SK-N-SH treated with all-trans-retinoic acid at 6 μM for 48 hours (cell line): ENCODE data around the gene PPP1R10.

Source experiments
- ATAC-seq: fragments of 200-7000 bp; cut with Tn5 transposase; 3 replicates; pipeline ENCODE4 v1.9.1; 2020; ENCODE audit warnings: mild to moderate bottlenecking, moderate library complexity
- ARNTL ChIP-seq: fragments of 450-650 bp; formaldehyde crosslinking; IDR thresholded peaks from 2 replicates; pipeline ENCODE4 v1.5.0; 2020; ENCODE audit warnings: low read depth, mild to moderate bottlenecking, moderate library complexity, borderline replicate concordance
- BACH2 ChIP-seq: fragments of 250-450 bp; sonication (Bioruptor Pico); IDR thresholded peaks from 2 replicates; pipeline ENCODE4 v1.9.0; 2021; ENCODE audit warnings: mild to moderate bottlenecking, borderline replicate concordance
- CSDC2 ChIP-seq: fragments of 250-450 bp; sonication (Bioruptor Pico); IDR thresholded peaks from 2 replicates; pipeline ENCODE4 v1.5.0; 2020; ENCODE audit warnings: mild to moderate bottlenecking, moderate library complexity
- CSRNP3 ChIP-seq: fragments of 250-450 bp; sonication (Bioruptor Pico); IDR thresholded peaks from 2 replicates; pipeline ENCODE4 v1.5.1; 2021; ENCODE audit warnings: mild to moderate bottlenecking, moderate library complexity
- ESRRG ChIP-seq: fragments of 250-450 bp; sonication (Bioruptor Pico); IDR thresholded peaks from 2 replicates; pipeline ENCODE4 v1.6.1; 2021; ENCODE audit warnings: mild to moderate bottlenecking
- GLIS3 ChIP-seq: fragments of 250-450 bp; sonication (Bioruptor Pico); IDR thresholded peaks from 2 replicates; pipeline ENCODE4 v1.5.0; 2020; ENCODE audit warnings: mild to moderate bottlenecking, moderate library complexity
- ISL1 ChIP-seq: fragments of 250-450 bp; sonication (Bioruptor Pico); IDR thresholded peaks from 2 replicates; pipeline ENCODE4 v2.1.2; 2022; ENCODE audit warnings: mild to moderate bottlenecking, moderate library complexity
- OSR1 ChIP-seq: fragments of 250-450 bp; sonication (Bioruptor Pico); IDR thresholded peaks from 2 replicates; pipeline ENCODE4 v1.8.0; 2022; ENCODE audit warnings: moderate library complexity, mild to moderate bottlenecking, inconsistent platforms
- PATZ1 ChIP-seq: fragments of 250-450 bp; sonication (Bioruptor Pico); IDR thresholded peaks from 2 replicates; pipeline ENCODE4 v1.8.0; 2020; ENCODE audit warnings: mild to moderate bottlenecking, moderate library complexity, borderline replicate concordance
- POU6F1 ChIP-seq: fragments of 250-450 bp; sonication (Bioruptor Pico); IDR thresholded peaks from 2 replicates; pipeline ENCODE4 v1.8.0; 2021; ENCODE audit warnings: low read depth, mild to moderate bottlenecking, moderate library complexity, borderline replicate concordance
- PPARA ChIP-seq: fragments of 250-450 bp; sonication (Bioruptor Pico); IDR thresholded peaks from 2 replicates; pipeline ENCODE4 v1.5.0; 2020; ENCODE audit warnings: mild to moderate bottlenecking, borderline replicate concordance
- RARB ChIP-seq: fragments of 250-450 bp; sonication (Bioruptor Pico); IDR thresholded peaks from 2 replicates; pipeline ENCODE4 v1.8.0; 2021; ENCODE audit warnings: mild to moderate bottlenecking, moderate library complexity
- SNAI2 ChIP-seq: fragments of 250-450 bp; sonication (Bioruptor Pico); IDR thresholded peaks from 2 replicates; pipeline ENCODE4 v1.5.0; 2020; ENCODE audit warnings: mild to moderate bottlenecking, moderate library complexity
- TCF4 ChIP-seq: fragments of 250-450 bp; sonication (Bioruptor Pico); IDR thresholded peaks from 2 replicates; pipeline ENCODE4 v1.8.0; 2021; ENCODE audit warnings: mild to moderate bottlenecking, moderate library complexity, borderline replicate concordance
- TOX ChIP-seq: fragments of 250-450 bp; sonication (Bioruptor Pico); IDR thresholded peaks from 2 replicates; pipeline ENCODE4 v1.8.0; 2021; ENCODE audit warnings: mild to moderate bottlenecking, moderate library complexity, borderline replicate concordance
- ZC3H10 ChIP-seq: fragments of 250-450 bp; sonication (Bioruptor Pico); IDR thresholded peaks from 2 replicates; pipeline ENCODE4 v1.5.1; 2021; ENCODE audit warnings: mild to moderate bottlenecking, moderate library complexity
- ZFP3 ChIP-seq: fragments of 250-450 bp; sonication (Bioruptor Pico); IDR thresholded peaks from 2 replicates; pipeline ENCODE4 v1.5.0; 2020; ENCODE audit warnings: mild to moderate bottlenecking, moderate library complexity
- ZFP30 ChIP-seq: fragments of 450-650 bp; formaldehyde crosslinking; IDR thresholded peaks from 2 replicates; pipeline ENCODE4 v1.5.0; 2022; ENCODE audit warnings: mild to moderate bottlenecking, moderate library complexity
- ZNF565 ChIP-seq: fragments of 450-650 bp; formaldehyde crosslinking; conservative IDR thresholded peaks from 2 replicates; pipeline ENCODE4 v1.5.0; 2020; ENCODE audit warnings: low read depth, mild to moderate bottlenecking, moderate library complexity
- ZNF70 ChIP-seq: fragments of 450-650 bp; formaldehyde crosslinking; IDR thresholded peaks from 2 replicates; pipeline ENCODE4 v1.5.0; 2020; ENCODE audit warnings: mild to moderate bottlenecking, moderate library complexity
- ZNF8 ChIP-seq: fragments of 450-650 bp; formaldehyde crosslinking; IDR thresholded peaks from 2 replicates; pipeline ENCODE4 v1.5.0; 2020; ENCODE audit warnings: mild to moderate bottlenecking, moderate library complexity
- TF ChIP-seq, protein P1 (sequence below): fragments of 250-450 bp; sonication (Bioruptor Pico); IDR thresholded peaks from 2 replicates; pipeline ENCODE4 v1.5.0; 2020; ENCODE audit warnings: mild to moderate bottlenecking, moderate library complexity

Gene PPP1R10

DNA sequence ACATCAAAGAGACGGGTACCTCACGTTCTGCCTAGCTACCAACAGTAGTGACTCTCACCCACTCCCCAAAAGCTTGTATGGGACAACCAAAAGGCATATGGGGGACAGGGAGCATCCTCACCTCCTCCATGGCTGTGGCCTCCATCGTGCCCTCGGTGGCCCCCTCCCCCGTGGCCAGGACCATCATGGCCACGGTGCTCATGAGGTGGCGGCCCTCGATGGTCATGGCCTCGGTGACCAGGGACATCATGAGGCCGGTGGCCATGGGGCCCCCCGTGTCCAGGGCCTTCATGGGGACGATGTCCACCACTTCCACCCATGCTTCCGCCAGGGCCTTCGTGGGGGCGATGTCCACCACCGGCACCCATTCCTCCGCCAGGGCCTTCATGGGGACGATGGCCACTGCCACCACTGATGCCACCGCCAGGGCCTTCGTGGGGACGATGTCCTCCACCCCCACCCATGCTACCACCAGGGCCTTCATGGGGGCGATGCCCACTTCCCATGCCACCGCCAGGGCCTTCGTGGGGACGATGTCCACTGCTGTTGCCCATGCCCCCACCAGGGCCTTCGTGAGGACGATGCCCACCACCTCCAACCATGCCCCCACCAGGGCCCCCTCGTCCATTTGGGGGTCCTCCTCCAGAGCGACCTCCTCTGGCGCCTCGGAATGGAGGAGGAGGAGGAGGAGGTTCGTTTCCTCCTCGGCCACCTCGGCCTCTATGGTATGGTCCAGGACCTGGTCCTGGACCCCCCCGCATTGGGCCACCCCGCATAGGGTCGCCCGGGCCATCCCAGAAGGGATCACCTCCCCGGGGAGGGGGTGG lies 15.0 kb downstream of the PPP1R10 start:
- TF ChIP-seq ESRRG (no peak), ISL1 (no peak), PATZ1 (CRISPR knock-in tag) (no peak), CSRNP3 (CRISPR knock-in tag) (no peak), POU6F1 (CRISPR knock-in tag) (no peak), ZNF565 (CRISPR knock-in tag) (no peak), GLIS3 (CRISPR knock-in tag) (no peak), ZNF8 (CRISPR knock-in tag) (no peak), PPARA (no peak), CSDC2 (CRISPR knock-in tag) (no peak), ZC3H10 (CRISPR knock-in tag) (no peak), ARNTL (CRISPR knock-in tag) (no peak), TCF4 (CRISPR knock-in tag) (no peak), RARB (CRISPR knock-in tag) (no peak), ZFP3 (no peak)
- TF ChIP-seq, protein P1, sequence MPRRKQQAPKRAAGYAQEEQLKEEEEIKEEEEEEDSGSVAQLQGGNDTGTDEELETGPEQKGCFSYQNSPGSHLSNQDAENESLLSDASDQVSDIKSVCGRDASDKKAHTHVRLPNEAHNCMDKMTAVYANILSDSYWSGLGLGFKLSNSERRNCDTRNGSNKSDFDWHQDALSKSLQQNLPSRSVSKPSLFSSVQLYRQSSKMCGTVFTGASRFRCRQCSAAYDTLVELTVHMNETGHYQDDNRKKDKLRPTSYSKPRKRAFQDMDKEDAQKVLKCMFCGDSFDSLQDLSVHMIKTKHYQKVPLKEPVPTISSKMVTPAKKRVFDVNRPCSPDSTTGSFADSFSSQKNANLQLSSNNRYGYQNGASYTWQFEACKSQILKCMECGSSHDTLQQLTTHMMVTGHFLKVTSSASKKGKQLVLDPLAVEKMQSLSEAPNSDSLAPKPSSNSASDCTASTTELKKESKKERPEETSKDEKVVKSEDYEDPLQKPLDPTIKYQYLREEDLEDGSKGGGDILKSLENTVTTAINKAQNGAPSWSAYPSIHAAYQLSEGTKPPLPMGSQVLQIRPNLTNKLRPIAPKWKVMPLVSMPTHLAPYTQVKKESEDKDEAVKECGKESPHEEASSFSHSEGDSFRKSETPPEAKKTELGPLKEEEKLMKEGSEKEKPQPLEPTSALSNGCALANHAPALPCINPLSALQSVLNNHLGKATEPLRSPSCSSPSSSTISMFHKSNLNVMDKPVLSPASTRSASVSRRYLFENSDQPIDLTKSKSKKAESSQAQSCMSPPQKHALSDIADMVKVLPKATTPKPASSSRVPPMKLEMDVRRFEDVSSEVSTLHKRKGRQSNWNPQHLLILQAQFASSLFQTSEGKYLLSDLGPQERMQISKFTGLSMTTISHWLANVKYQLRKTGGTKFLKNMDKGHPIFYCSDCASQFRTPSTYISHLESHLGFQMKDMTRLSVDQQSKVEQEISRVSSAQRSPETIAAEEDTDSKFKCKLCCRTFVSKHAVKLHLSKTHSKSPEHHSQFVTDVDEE: no peak
- no peak for ATAC-seq

- TF ChIP-seq CSDC2 (CRISPR knock-in tag): no peak
- no peak for TF ChIP-seq ZFP3
- no peak for TF ChIP-seq ZNF70 (CRISPR knock-in tag)
- TF ChIP-seq BACH2: no peak
- TF ChIP-seq ARNTL (CRISPR knock-in tag): no peak
- TF ChIP-seq ZFP30 (CRISPR knock-in tag): no peak
- no peak for TF ChIP-seq ZNF565 (CRISPR knock-in tag)
- no peak for TF ChIP-seq TOX
- TF ChIP-seq ZNF8 (CRISPR knock-in tag): no peak
- TF ChIP-seq OSR1 (CRISPR knock-in tag): no peak
- no peak for TF ChIP-seq PPARA
- no peak for TF ChIP-seq SNAI2 (CRISPR knock-in tag)
- no peak for TF ChIP-seq ISL1
- no peak for TF ChIP-seq TCF4 (CRISPR knock-in tag)
- TF ChIP-seq POU6F1 (CRISPR knock-in tag): no peak
- TF ChIP-seq, protein P1: no peak
- no peak for TF ChIP-seq PATZ1 (CRISPR knock-in tag)
- ATAC-seq: no peak
Measured at GRCh38 chr6:30601436-30601814, 15.6 kb downstream of the PPP1R10 start.
